ENCODE measurements around the gene FAM118B.

FAM118B gene

GRCh38 chr11:126211236-126212088, at the start of gene FAM118B, which contains the start of gene RPUSD4:
TSS of gene FAM118B (plus strand) at chr11:126211782. CDS start at chr11:126235002, 23,220 bp downstream.
TSS of gene RPUSD4 (minus strand) at chr11:126211650. CDS start at chr11:126211638, 12 bp downstream.
- DNase-seq = peak; percentile 71 to 99 (median 97)

GRCh38 chr11:126162306-126163030, 49.1 kb upstream of the FAM118B start:
- DNase-seq = no peak

GRCh38 chr11:126163074-126163700, 48.4 kb upstream of the FAM118B start:
- peak in 5 of 56 donors; percentile 7 to 36 (median 12) for DNase-seq

- no peak for DNase-seq
These were observed 47.8 kb upstream of the FAM118B start for GRCh38 chr11:126163779-126164178.

- DNase-seq = no peak
These were observed 46.8 kb upstream of the FAM118B start for GRCh38 chr11:126164781-126165180.

- no peak for DNase-seq
These were observed 46.3 kb upstream of the FAM118B start for GRCh38 chr11:126165311-126165720.

GRCh38 chr11:126165757-126166156, 45.8 kb upstream of the FAM118B start:
- DNase-seq = no peak

- no peak for DNase-seq
These were observed 45.2 kb upstream of the FAM118B start for GRCh38 chr11:126166413-126166812.

GRCh38 chr11:126167488-126167887, 44.1 kb upstream of the FAM118B start:
- no peak for DNase-seq

GRCh38 chr11:126169291-126169690, 42.3 kb upstream of the FAM118B start:
- no peak for DNase-seq

GRCh38 chr11:126172596-126173038, 39.0 kb upstream of the FAM118B start:
- no peak for DNase-seq

- DNase-seq = no peak
These were observed 38.3 kb upstream of the FAM118B start for GRCh38 chr11:126173257-126173656.

GRCh38 chr11:126174816-126175215, 36.8 kb upstream of the FAM118B start:
- no peak for DNase-seq

- no peak for DNase-seq
These were observed 36.2 kb upstream of the FAM118B start for GRCh38 chr11:126175393-126175792.

- DNase-seq = no peak
These were observed 34.6 kb upstream of the FAM118B start for GRCh38 chr11:126176853-126177470.

- no peak for DNase-seq
These were observed 29.4 kb upstream of the FAM118B start for GRCh38 chr11:126181939-126182730.

GRCh38 chr11:126182787-126183445, 28.7 kb upstream of the FAM118B start:
- DNase-seq = no peak

GRCh38 chr11:126185259-126186024, 26.1 kb upstream of the FAM118B start:
- no peak for DNase-seq
